GM19395 (cell line): ENCODE results near the gene GADL1.

Experiments
- ATAC-seq: cut with Tn5 transposase; IDR thresholded peaks from one replicate; pipeline ENCODE4 v1.9.1; 2021; ENCODE audit warnings: mild to moderate bottlenecking, moderate library complexity; ENCODE audit not compliant: unreplicated experiment

Gene GADL1

DNA sequence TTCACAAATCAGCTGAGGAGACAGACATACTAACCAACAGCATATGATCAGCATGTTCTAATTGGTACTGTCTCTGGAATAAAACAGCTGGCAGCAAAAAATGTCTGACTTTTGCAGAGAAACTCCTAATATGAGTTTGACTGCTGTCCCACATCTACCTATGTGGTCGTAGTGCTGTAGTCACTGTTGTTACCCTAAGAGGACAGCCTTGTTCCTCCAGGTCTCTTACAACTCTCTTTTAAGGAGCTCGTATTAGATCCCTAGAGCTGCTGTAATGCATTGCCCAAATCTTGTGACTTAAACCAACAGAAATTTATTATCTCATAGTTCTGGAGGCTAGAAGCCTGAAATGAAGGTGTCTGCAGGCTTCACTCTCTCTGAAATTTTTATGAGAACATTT, 195.9 kb downstream of the GADL1 start:
- ATAC-seq, result no peak

DNA sequence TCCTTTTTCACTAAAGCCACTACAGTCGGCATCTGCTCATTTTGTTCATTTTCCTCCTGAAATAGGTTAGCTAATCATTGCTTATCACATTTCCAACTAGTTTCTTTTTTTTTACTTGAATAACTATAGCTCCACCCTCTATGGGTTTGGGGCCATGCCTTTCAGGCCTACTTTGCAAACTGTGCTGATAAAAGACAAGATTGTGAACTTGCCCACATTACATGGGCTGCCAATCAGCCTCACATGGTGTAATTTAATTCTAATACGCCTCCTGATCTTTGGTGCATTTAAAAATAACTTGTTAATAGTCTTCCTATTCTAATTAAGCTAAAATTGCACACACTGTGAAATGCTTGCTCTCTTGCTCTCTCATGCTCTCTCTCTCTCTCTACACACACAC, 197.6 kb downstream of the GADL1 start:
- no peak for ATAC-seq

DNA sequence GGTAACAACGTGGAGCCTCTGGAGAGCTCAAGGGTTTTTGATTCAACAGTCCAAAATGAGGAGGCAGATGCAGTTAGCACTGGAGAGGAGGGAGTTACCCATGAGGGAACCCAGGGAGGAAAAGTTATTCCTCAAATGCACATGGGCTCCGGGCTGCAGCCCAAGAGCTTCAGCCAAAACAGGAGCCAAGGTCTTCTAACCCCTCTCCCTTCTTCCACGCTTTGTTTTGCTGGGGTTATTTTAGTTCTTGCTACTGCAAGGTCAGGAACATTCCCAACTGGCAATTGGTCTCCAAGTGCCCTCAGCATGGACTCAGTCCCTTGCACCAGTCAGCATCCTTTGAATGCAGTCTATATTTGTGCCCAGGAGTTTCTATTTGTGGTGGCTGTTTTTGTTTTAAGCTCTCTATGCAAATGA, 198.1 kb downstream of the GADL1 start:
- ATAC-seq, result no peak

DNA sequence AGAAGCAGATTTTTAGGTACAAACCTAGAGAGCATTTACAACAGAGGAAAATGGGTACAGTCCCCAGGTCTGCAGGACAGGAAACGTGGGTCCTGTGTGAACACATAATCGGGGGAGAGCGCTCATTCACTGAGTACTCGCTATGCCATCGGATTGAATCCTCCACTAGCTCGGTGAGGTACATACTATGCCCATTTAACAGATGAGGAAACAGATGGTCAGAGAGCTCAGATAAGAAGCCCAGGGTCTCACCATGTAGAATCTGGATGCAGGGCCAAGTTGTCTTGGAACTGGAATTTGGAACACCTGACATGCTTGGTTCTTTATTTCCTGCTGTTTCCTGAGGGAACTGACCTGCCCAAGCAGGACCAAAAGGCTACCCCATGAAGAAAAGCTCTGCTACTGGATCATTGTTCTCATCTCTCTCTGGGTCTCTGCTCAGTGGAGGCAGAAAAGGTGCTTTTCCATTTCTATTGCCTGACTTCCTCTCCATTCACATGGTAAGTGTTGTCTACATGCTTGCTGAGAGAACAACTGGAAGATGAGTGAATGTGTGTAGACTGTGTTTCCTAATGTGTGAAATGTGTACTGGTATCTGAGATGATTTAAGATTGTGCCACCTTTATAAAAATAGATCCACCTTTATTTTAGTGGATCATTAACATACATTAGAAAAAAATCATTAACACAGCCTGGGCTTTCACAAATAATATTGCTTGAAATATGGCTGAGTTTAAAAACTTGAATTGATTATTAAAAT, 199.0 kb downstream of the GADL1 start:
- no peak for ATAC-seq

DNA sequence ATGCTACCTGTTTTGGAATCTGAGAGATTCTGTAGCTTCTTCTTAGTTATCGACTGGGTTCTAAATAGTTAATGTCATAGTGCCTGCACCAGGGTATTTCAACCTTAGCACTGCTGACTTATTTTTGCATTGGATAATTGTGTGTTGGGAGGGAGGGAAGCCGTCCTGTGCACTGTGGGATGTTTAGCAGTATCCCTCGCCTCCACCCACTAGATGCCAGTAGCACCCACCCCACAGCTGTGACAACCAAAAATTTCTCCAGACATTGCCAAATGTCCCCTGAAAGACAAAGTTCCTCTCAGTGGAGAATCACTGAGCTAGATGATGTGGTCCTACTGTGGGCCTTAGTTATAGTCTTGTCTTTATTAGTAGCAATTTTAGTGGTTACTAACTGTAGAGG, 199.8 kb downstream of the GADL1 start:
- no peak for ATAC-seq

DNA sequence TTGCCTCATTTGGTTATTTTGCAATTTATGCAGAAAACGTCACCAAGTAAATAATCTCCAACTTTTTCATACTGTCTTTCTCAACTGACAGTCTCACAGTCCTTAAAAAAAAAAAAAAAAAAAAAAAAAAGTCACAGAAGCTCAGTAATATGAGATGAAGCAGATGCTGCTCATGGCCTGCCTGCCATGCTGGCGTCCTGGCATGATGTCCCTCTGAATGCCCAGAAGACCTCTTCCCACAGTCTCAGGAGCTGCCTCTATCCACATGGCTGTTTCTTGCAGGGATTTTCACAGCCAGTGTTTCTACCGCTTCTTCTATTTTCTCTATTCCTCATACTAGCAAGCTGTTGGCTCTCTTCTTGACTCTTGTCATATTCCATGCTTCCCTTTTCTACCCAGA, 200.3 kb downstream of the GADL1 start:
- no peak for ATAC-seq

DNA sequence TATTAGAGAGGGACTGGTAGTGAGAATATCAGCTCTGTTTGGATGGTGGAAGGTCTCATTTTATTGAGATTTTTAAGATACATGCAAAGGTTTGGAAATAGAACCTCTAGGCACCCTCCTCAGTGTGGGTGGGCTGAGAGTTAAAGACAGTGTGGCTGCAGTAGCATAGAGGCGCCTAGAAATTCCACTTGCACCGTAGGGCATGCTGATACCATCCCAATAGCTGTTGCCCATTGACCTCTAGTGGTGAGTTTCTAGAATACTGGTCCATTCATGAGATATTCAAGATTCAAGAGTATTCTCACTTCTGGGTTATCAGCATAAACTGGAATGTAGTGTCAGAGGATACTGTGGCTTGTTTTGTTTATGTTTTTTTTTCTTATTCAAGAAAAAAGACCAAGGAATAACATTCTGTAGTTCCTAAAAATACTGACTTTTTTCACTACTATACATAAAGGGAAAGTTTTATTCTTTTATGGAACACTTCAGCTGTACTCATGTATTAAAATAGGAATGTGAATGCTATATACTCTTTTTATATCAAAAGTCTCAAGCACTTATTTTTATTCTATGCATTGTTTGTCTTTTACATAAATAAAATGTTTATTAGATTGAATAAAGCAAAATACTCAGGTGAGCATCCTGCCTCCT, 200.9 kb downstream of the GADL1 start:
- peak; percentile 97 for ATAC-seq

DNA sequence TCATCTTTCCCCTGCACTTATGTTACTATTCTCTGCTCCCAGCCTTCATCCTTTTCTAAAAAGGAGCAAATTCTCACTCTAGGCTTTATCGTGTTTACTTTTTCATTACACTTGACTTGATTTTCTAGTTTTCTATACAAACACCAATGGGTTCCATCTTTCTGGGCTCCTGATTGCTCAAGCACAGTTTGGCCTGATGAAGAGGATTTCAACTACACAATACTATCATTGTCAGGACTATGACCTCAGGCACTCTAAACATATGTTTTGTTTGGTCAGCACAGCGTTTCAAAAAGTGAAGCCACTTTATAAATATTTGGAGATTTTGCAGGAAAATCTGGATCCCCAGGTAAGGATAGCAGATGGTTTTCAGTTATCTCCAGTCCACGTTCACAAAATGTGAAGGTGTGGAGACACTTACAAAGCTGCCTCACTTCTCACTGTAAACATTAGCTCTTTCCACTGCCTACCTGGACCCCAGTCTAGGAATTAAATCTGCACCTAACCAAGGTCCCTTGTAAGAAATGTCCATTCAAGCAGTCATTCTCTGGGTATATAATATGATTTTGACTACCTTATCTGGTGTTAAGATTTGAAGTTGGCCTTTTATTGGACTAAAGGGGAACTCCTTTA, 201.8 kb downstream of the GADL1 start:
- ATAC-seq, result no peak

DNA sequence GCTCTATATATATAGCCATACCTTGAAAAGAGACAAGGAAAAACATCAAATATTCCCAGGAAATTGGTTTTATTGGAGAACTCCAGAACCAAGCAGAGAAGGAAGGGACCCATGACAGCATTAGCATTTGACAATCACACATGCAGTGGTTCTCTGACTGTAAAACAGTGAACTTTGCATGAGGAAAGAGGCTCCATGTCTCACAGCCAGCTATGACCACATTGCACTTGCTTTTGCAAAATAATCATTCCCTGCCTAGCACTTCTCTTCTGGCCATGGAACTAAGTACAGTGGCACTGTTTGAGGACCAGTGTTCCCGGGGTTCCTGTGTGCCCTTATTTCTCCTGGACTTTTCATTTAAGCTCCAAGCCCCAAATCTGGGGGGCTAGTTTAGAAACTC, 202.5 kb downstream of the GADL1 start:
- no peak for ATAC-seq

DNA sequence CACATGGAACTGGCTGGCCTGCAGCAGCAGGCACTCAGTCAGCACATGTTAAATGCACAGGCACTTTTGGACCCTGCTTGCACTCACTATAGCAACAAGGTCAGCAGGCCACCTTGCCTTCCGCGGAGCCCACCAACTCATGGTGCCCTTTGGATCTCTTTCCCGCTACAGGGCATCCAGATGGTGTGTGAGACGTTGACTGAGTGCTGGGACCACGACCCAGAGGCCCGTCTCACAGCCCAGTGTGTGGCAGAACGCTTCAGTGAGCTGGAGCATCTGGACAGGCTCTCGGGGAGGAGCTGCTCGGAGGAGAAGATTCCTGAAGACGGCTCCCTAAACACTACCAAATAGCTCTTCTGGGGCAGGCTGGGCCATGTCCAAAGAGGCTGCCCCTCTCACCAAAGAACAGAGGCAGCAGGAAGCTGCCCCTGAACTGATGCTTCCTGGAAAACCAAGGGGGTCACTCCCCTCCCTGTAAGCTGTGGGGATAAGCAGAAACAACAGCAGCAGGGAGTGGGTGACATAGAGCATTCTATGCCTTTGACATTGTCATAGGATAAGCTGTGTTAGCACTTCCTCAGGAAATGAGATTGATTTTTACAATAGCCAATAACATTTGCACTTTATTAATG, 203.1 kb downstream of the GADL1 start:
- no peak for ATAC-seq

DNA sequence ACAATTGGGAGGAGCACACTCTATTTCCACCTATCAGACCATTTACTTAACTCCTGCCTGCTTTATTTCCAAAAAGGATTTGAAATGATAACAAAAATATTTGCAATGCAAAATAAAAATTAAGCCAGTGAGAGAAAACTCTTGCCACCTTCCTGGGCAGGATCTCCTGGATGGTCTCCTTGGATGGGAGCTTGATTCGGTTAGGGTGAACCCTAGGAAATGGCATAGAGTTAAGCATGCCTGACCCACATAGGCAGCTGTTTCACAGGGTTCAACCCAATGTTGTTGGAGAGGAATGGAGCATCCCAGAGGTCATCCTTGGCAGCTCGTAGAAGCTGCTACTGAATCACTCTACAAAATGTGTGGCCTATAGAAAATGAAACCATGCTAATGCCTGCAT, 204.3 kb downstream of the GADL1 start:
- no peak for ATAC-seq

DNA sequence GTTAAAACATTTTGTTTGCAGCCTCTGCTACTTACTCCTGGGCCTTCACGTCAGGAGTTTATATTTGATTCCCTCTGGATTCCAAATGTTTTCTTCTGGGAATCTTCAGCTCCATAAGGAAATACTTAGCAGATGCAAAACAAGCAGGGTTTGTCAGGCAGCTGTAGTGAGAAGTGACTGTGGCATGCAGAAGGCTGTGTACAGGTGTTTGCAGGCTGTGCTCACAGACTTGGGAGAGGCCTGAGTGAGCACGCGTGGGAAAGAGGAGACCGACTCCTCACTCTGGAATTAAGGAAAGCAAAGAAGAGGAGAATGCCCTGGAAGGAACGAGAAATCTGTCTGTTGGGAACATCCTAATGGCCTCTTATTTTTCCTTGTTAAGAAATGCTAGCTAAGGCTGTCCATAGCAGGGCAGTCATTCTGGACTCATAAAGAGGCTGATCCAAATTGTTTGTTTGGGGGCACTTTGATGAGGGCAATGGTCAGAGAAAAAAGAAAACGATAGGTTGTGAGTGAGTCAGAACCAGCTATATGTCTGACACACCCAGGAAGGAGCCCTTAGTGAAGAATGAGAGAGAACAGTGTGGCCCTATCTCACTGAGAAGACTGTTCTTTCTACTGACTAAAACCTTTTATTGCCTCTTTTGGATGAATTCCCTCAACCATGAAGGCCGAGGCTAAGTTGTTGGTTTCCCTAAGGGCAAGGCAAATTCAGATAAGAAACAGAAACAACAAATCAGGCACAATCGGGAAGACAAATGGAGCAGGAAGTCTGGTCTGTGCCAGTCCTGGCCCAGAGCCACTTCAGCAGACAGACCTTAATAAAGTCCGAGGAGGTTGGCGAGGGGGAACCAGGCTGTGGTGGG, 205.5 kb downstream of the GADL1 start:
- no peak for ATAC-seq

DNA sequence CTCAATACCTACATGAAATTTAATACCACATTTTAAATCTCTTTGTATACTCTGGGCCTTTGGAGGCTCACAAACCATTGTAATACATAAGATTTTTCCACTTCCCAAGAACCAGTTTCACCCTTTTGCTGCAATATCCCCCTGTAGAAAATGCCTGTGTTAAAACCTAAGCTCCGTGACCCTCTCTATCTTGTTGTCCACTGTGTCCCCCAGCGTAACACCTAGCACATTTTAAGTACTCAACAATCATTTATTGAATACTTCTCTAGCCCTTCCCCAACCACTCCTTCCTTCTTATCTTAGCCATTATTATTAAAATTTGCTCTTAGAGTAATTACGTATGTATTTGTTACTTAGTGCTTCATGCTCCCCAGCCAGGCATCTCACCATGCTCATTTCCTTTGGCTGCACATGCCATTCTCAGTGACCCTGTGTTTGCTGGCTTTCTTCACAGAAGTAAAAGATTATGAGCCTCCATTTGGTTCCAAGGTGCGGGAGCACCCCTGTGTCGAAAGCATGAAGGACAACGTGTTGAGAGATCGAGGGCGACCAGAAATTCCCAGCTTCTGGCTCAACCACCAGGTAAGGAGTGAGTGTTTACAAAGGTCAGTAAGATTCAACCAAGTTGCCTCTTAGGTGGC, 206.4 kb downstream of the GADL1 start:
- no peak for ATAC-seq

DNA sequence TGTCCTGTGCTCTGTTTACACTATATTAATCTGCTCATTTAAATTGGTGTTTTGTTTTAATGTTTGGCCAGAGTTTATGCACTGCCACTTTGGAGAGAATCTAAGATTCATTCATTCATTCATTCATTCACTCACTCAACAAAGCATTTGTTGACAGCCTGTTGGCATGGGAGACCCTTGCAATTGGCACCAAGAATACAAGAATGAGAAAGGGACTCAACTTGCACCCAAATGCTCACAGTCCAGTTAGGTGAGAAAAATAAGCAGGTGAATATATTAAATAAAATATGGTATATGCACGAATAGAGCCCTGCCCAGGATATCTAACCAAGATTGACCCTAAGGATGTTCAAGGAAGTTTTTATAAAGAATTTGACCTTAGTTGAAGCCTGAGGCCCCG, 207.7 kb downstream of the GADL1 start:
- no peak for ATAC-seq

DNA sequence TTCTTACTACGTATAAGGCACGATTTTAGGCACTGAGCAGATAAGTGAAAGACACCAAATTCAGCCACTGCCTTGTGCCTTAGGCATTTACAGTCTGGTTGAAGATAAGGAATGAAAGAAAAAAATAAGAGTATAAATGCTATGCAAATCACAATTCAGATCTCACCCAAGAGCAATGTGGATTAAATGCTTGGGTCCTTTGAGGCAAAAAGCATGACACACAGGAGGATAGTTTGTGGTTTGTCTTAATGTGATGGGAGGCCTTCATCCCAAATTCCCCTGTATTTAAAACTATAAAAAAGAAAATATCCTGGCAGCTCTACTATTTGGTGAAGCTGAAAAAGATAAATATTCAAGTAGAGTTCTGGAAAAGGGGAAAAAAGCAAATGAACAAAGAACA, 208.3 kb downstream of the GADL1 start:
- ATAC-seq, result no peak

DNA sequence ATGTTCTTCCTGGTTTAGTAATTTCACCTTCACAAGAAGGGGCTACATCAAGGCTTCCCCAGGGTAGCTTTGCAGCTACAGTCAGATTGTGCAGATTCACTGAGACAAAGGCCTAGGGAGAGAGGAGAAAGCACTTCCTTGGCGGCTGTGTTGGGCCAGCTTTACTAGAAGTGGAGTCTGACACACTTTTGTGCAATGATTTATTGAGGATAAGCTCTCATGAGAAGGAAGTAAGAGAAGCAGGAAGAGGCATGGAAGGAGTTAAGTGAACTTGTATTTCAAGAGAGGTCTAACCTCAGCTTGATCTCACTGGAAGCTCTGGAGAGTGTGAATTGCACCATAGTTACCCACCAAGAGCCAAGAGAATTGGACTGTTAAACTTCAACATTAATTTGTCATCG, 209.2 kb downstream of the GADL1 start:
- ATAC-seq, result no peak

DNA sequence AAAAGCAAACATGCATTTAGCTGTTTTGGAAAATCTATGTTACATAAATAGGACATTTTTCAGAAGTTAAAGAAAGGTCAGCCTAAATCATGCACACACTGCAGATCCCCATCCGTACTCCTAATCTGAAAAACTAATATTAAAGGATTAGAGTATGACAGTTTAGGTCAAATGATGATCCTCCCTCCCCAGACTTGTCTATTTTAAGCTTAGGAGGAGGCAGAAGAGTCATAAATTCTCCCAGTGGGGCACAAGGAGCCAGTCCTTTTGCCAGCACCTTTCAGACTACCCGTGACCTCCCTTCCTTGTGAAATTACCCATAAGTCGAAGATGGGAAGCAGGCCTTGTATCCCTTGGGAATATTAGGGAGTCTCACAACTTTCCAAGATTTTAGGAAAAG, 210.1 kb downstream of the GADL1 start:
- ATAC-seq, result no peak

DNA sequence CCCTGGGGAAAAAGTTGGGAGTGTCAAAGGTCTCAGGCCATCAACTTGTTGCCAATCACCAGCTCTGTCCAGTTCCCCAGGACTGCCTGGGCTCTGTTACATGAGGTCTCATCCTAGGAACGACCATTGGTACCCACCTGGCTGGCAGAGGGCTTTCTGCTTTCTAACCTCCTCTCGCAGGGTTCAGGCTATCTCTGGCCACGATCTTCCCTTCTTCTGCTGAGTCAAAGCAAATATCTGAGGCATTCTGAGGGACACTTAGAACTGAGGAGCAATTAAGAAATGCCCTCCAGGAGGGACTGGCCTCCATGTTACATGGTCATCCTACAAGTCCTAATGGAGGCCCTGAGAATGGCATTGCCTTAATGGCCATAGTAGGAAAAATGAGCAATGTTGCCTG, 210.7 kb downstream of the GADL1 start:
- no peak for ATAC-seq

DNA sequence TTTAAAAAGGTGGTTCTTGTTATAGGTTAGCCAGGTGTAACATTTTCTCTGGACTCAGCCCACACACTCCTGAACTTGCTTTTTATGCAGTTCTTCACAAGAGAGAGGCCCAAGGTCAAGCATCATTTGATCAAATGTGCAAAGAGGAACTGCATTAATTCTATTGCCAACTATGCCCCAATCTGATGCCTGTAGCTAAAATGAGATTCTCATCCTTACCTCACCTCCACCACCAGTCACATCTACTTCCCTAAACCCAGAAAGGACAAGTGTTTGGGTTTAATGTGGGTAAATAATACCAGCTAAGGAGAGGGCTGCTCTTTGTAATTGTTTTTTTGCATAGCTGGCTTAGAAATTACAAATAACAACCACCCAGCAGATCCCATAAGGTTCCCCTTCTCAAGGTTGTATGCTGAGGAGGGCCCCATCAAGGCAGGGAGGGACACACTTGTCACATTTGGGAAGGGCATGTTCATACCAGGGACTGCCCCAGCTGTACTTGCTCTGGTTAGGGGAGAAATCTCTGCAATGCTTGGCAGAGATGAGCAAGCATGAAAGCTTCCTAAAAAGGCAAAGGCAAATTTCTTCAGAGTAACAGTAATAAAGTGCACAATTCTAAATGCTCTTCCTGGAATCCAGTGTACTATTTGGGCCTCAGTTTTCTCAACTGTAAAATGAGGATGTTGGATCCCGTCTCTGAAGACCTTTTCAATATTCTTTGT, 211.9 kb downstream of the GADL1 start:
- no peak for ATAC-seq
